Measurements from ENCODE around the gene SAPCD2. TPM values are rescaled to one million over a fixed set of nuclear protein-coding genes. Genes with fewer than 3 reads are reported as not detected.

Gene SAPCD2
- total RNA-seq, 1 experiment from 2014 or later: 41.1 TPM

DNA sequence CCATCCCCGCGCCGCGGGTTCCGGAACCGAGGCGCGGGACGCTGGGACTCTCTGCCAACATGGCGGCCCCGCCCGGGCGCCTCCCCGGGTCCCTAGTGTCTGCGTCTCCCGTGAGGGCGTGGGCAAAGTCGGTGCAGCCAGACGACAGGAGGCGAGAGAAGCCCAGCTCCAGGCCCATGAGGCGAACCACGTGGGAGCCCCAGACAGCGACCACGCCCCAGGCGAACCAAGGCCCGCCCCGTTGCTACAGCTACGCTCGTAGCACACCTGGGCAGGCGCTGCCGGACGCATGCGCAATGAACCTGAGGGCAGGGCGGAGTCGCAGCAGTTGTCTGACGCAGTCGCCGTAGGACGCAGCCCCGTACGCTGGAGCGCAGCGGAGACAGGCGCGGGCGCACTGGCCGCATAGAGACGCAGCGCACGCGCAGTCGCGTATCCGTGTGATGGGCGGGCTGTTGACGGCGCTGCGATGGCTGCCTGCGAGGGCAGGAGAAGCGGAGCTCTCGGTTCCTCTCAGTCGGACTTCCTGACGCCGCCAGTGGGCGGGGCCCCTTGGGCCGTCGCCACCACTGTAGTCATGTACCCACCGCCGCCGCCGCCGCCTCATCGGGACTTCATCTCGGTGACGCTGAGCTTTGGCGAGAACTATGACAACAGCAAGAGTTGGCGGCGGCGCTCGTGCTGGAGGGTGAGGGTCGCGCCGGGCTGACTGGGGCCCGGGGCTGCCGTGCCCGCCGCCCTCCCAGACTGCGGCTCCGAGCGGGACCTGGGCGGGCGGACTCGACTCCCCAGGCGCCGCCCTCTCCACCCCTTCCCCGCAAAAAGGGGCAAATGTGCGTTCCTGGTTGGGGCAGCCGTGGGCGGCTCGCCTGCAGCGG lies 16.4 kb upstream of the SAPCD2 start, which contains the start of gene MAN1B1:
TSS of gene MAN1B1 (plus strand) at position 455 of the 878 bp plus-strand sequence. CDS start at position 470, 15 bp downstream.
- H3K4me3 Mint-ChIP-seq (ENCODE audit: low read depth, unreplicated experiment): peak within 1 kb of the TSS; percentile 79
- no peak for TF ChIP-seq CTCF (IDR thresholded peaks at IDR 0.05; ENCODE audit: unreplicated experiment)
- DNase-seq: peak; percentile 98
- no peaks in the 10 kb centered on the region for H3K27me3 Mint-ChIP-seq (ENCODE audit: unreplicated experiment)
- H3K9me3 Mint-ChIP-seq (ENCODE audit: low read depth, unreplicated experiment): no peaks in the 10 kb centered on the region
- H3K4me1 Mint-ChIP-seq (ENCODE audit: low read depth, unreplicated experiment): peaks cover 6% of the 10 kb centered on the region
- BruUV-seq (replicated peaks): no TSS peak
- H3K27ac Mint-ChIP-seq (ENCODE audit: unreplicated experiment): peak within 1 kb of the TSS; percentile 92
- H3K36me3 Mint-ChIP-seq (ENCODE audit: insufficient read depth, unreplicated experiment): peaks cover 49% of the 10 kb centered on the region
- intact Hi-C loops (cut with micrococcal nuclease; ENCODE audit: unreplicated experiment): no loop called here
- CTCF ChIA-PET: interaction anchor here (0.5 to 1.6 kb wide), 8 partner anchors 16 to 425 kb away, joined by 3 to 12 read pairs (median 6); partner anchors contain the start of genes NPDC1 and SAPCD2

GRCh38 chr9:137085920-137086530 lies 15.7 kb upstream of the SAPCD2 start:
- CTCF ChIA-PET: interaction anchor here (0.6 to 1.3 kb wide), 8 partner anchors 15 to 753 kb away, joined by 3 to 12 read pairs (median 4); partner anchors contain the start of gene SAPCD2

DNA sequence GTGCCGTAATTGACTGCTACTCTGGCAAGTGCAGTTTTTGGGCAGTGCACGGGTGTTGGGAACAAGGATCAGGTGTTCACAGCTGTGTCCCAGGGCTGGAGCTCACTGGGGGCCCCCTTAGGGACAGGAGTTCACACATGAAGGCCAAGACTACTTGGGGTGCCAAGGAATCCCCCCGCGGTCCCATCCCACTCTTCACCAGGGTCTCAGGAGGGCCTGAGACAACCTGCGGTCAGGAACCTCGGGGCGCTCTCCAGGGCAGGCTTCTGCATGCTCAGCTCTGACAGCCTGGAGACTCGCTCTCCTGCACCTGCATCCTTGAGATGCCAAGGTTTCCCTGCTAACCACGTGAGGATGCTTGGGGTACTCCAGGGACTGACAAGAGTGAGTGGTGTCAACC lies 14.2 kb upstream of the SAPCD2 start:
- DNase-seq: no peak
- Mint-ChIP-seq H3K9me3 (ENCODE audit: low read depth, unreplicated experiment) (no peaks in the 10 kb centered on the region), H3K27me3 (ENCODE audit: unreplicated experiment) (no peaks in the 10 kb centered on the region), H3K4me3 (ENCODE audit: low read depth, unreplicated experiment) (no peak overlapping the region), H3K4me1 (ENCODE audit: low read depth, unreplicated experiment) (peaks cover 6% of the 10 kb centered on the region), H3K27ac (ENCODE audit: unreplicated experiment) (no peak overlapping the region), H3K36me3 (ENCODE audit: insufficient read depth, unreplicated experiment) (peaks cover 47% of the 10 kb centered on the region)
- CTCF ChIA-PET: interaction anchor here (0.6 to 1.2 kb wide), 3 partner anchors 38 to 412 kb away, joined by 3 to 5 read pairs (median 3); no protein-coding TSS in a partner anchor
- BruUV-seq (replicated peaks): no TSS peak
- TF ChIP-seq CTCF (IDR thresholded peaks at IDR 0.05; ENCODE audit: unreplicated experiment): no peak
- intact Hi-C loops (cut with micrococcal nuclease; ENCODE audit: unreplicated experiment): no loop called here

More at GRCh38 chr9:137085920-137086530, 15.7 kb upstream of the SAPCD2 start:
- no peaks in the 10 kb centered on the region for H3K9me3 Mint-ChIP-seq (ENCODE audit: low read depth, unreplicated experiment)
- H3K4me1 Mint-ChIP-seq (ENCODE audit: low read depth, unreplicated experiment): peaks cover 6% of the 10 kb centered on the region
- intact Hi-C loops (cut with micrococcal nuclease; ENCODE audit: unreplicated experiment): no loop called here
- BruUV-seq (replicated peaks): TSS peak; percentile 84
- peaks cover 49% of the 10 kb centered on the region for H3K36me3 Mint-ChIP-seq (ENCODE audit: insufficient read depth, unreplicated experiment)
- H3K4me3 Mint-ChIP-seq (ENCODE audit: low read depth, unreplicated experiment): peak overlapping the region; percentile 79
- peak overlapping the region; percentile 92 for H3K27ac Mint-ChIP-seq (ENCODE audit: unreplicated experiment)
- TF ChIP-seq CTCF (IDR thresholded peaks at IDR 0.05; ENCODE audit: unreplicated experiment): no peak
- no peaks in the 10 kb centered on the region for H3K27me3 Mint-ChIP-seq (ENCODE audit: unreplicated experiment)
- DNase-seq: no peak

- peak; percentile 81 for DNase-seq
These were observed 13.1 kb upstream of the SAPCD2 start for GRCh38 chr9:137083394-137084004.

More at GRCh38 chr9:137083394-137084004, 13.1 kb upstream of the SAPCD2 start:
- CTCF ChIA-PET: interaction anchor here (0.7 to 1.2 kb wide), 2 partner anchors 9 to 37 kb away, joined by 3 read pairs; no protein-coding TSS in a partner anchor
- Mint-ChIP-seq H3K4me1 (ENCODE audit: low read depth, unreplicated experiment) (peaks cover 6% of the 10 kb centered on the region), H3K27me3 (ENCODE audit: unreplicated experiment) (no peaks in the 10 kb centered on the region), H3K36me3 (ENCODE audit: insufficient read depth, unreplicated experiment) (peaks cover 40% of the 10 kb centered on the region), H3K27ac (ENCODE audit: unreplicated experiment) (peak overlapping the region; percentile 27), H3K4me3 (ENCODE audit: low read depth, unreplicated experiment) (no peak overlapping the region), H3K9me3 (ENCODE audit: low read depth, unreplicated experiment) (no peaks in the 10 kb centered on the region)
- BruUV-seq (replicated peaks): no TSS peak
- no peak for TF ChIP-seq CTCF (IDR thresholded peaks at IDR 0.05; ENCODE audit: unreplicated experiment)
- intact Hi-C loops (cut with micrococcal nuclease; ENCODE audit: unreplicated experiment): no loop called here
